ENCODE results near the gene ANKRD10. TPM values are rescaled to one million over a fixed set of nuclear protein-coding genes. Genes with fewer than 3 reads are reported as not detected.

The ANKRD10 gene
- total RNA-seq, 1 experiment from 2014 or later, result 120 TPM

DNA sequence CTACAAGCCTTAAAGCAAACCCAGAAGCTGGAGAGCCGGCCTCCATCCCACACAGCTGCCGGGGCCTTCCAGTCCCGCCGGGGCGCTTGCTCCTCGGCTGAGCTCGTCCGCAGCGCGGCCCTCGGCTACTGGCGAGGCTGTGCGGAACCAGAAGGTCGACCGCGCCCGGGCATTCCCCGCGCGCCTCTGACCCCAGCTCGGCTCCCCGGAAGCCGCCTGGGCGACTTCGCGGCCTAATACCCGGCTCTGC, 863 bp downstream of the ANKRD10 start:
- Mint-ChIP-seq H3K27me3 (ENCODE audit: unreplicated experiment) (no peaks in the 10 kb centered on the region), H3K9me3 (ENCODE audit: low read depth, unreplicated experiment) (no peaks in the 10 kb centered on the region), H3K4me1 (ENCODE audit: low read depth, unreplicated experiment) (no peaks in the 10 kb centered on the region), H3K27ac (ENCODE audit: unreplicated experiment) (peak overlapping the region; percentile 39), H3K4me3 (ENCODE audit: low read depth, unreplicated experiment) (peak overlapping the region; percentile 65), H3K36me3 (ENCODE audit: insufficient read depth, unreplicated experiment) (peaks cover 55% of the 10 kb centered on the region)
- CTCF ChIA-PET, result no interaction called here
- intact Hi-C loops (cut with micrococcal nuclease; ENCODE audit: unreplicated experiment), result loop anchor here (10.0 kb wide), 1 partner anchor 141 kb away; no protein-coding TSS in a partner anchor
- no TSS peak for BruUV-seq (replicated peaks)
- TF ChIP-seq, protein P1, sequence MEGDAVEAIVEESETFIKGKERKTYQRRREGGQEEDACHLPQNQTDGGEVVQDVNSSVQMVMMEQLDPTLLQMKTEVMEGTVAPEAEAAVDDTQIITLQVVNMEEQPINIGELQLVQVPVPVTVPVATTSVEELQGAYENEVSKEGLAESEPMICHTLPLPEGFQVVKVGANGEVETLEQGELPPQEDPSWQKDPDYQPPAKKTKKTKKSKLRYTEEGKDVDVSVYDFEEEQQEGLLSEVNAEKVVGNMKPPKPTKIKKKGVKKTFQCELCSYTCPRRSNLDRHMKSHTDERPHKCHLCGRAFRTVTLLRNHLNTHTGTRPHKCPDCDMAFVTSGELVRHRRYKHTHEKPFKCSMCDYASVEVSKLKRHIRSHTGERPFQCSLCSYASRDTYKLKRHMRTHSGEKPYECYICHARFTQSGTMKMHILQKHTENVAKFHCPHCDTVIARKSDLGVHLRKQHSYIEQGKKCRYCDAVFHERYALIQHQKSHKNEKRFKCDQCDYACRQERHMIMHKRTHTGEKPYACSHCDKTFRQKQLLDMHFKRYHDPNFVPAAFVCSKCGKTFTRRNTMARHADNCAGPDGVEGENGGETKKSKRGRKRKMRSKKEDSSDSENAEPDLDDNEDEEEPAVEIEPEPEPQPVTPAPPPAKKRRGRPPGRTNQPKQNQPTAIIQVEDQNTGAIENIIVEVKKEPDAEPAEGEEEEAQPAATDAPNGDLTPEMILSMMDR (IDR thresholded peaks at IDR 0.05; ENCODE audit: unreplicated experiment), result no peak
- DNase-seq, result no peak

DNA sequence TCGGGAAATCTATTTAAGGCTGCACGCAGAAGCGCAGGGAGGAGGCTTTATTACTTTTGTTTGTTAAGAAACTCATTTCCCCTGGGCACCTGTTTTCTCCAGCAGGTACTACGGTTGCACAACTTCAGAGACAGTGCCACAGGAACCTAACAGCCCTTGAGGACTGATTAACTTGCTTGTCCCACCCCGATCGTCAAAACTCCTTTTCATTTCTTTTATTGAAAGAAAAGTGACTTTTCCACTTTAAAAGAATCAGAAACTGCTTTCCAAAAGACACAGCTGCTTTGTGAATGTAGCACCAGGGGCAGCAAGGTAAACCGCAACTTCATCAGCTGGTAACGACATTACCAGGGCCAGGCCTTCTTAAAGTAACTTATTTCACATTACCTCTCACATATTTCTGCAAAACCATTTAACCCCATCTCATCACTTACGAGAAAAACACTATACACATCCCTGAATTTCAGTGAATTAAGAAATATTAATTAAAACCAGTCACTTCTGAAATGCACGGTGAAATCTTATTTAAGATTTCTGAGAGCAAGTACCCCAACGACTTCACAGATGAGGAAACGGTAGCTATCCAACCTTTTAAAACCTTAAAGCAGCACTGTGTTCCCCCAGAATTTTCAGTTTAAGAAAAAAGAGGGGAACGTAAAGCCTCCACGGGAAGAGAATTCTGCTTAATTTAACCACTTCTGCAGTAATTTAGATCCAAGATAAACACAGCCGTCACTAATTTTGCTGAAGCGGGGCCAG, 1.4 kb downstream of the ANKRD10 start:
- TSS peak; percentile 26 for BruUV-seq (replicated peaks)
- Mint-ChIP-seq H3K27ac (ENCODE audit: unreplicated experiment) (peak overlapping the region; percentile 39), H3K4me1 (ENCODE audit: low read depth, unreplicated experiment) (no peaks in the 10 kb centered on the region), H3K36me3 (ENCODE audit: insufficient read depth, unreplicated experiment) (peaks cover 60% of the 10 kb centered on the region), H3K4me3 (ENCODE audit: low read depth, unreplicated experiment) (peak overlapping the region; percentile 65), H3K27me3 (ENCODE audit: unreplicated experiment) (no peaks in the 10 kb centered on the region), H3K9me3 (ENCODE audit: low read depth, unreplicated experiment) (no peaks in the 10 kb centered on the region)
- no peak for DNase-seq
- TF ChIP-seq, protein P1 (IDR thresholded peaks at IDR 0.05; ENCODE audit: unreplicated experiment), result no peak
- intact Hi-C loops (cut with micrococcal nuclease; ENCODE audit: unreplicated experiment), result loop anchor here (10.0 kb wide), 1 partner anchor 141 kb away; no protein-coding TSS in a partner anchor
- CTCF ChIA-PET, result no interaction called here

DNA sequence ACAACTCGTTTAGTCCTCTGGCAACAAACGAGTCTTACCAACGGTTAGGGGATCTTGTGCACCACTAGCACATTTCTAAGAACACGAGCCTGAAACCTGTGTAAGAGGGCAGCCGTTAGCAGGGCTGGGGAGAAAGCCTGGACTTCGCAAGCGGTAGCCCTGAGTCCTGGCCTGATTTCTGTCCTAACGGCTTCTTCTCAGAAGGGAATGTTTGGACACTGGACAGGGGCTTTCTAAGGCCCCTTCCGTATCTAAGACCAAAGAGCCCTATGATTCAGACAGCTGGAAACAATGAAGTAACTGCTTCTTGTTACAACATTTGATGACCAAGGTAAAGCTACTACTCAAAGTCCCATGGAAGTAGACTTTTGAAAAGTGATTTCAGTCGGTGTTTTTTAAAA, 2.2 kb downstream of the ANKRD10 start:
- TF ChIP-seq, protein P1 (IDR thresholded peaks at IDR 0.05; ENCODE audit: unreplicated experiment), result no peak
- Mint-ChIP-seq H3K4me1 (ENCODE audit: low read depth, unreplicated experiment) (no peaks in the 10 kb centered on the region), H3K9me3 (ENCODE audit: low read depth, unreplicated experiment) (no peaks in the 10 kb centered on the region), H3K4me3 (ENCODE audit: low read depth, unreplicated experiment) (peak overlapping the region; percentile 65), H3K27me3 (ENCODE audit: unreplicated experiment) (no peaks in the 10 kb centered on the region), H3K36me3 (ENCODE audit: insufficient read depth, unreplicated experiment) (peaks cover 69% of the 10 kb centered on the region), H3K27ac (ENCODE audit: unreplicated experiment) (peak overlapping the region; percentile 42)
- no peak for DNase-seq
- intact Hi-C loops (cut with micrococcal nuclease; ENCODE audit: unreplicated experiment), result loop anchor here (10.0 kb wide), 1 partner anchor 142 kb away; no protein-coding TSS in a partner anchor
- CTCF ChIA-PET, result no interaction called here
- no TSS peak for BruUV-seq (replicated peaks)

GRCh38 chr13:110911880-110912279, 3.0 kb downstream of the ANKRD10 start:
- peak overlapping the region; percentile 42 for H3K27ac Mint-ChIP-seq (ENCODE audit: unreplicated experiment)
- no peaks in the 10 kb centered on the region for H3K27me3 Mint-ChIP-seq (ENCODE audit: unreplicated experiment)
- H3K4me1 Mint-ChIP-seq (ENCODE audit: low read depth, unreplicated experiment), result no peaks in the 10 kb centered on the region
- peak overlapping the region; percentile 65 for H3K4me3 Mint-ChIP-seq (ENCODE audit: low read depth, unreplicated experiment)
- BruUV-seq (replicated peaks), result no TSS peak
- intact Hi-C loops (cut with micrococcal nuclease; ENCODE audit: unreplicated experiment), result loop anchor here (10.0 kb wide), 1 partner anchor 143 kb away; no protein-coding TSS in a partner anchor
- TF ChIP-seq, protein P1 (IDR thresholded peaks at IDR 0.05; ENCODE audit: unreplicated experiment), result no peak
- peaks cover 72% of the 10 kb centered on the region for H3K36me3 Mint-ChIP-seq (ENCODE audit: insufficient read depth, unreplicated experiment)
- CTCF ChIA-PET, result no interaction called here
- no peaks in the 10 kb centered on the region for H3K9me3 Mint-ChIP-seq (ENCODE audit: low read depth, unreplicated experiment)
- DNase-seq, result no peak

Measured in Calu3 (cell line).